NCI-H1694 treated with DMSO at 0.1 percent for 48 hours (cell line): ENCODE measurements around the gene ZBBX.
"Not testable (repeated sequence)": the region's sequence is repeated elsewhere in the genome, so short reads cannot be mapped to it uniquely, and the experiment has no call there.

Experiments
- DNase-seq: peaks from one replicate; lab custom pipeline; 2025; lab: John Stamatoyannopoulos, UW

ZBBX gene, protein sequence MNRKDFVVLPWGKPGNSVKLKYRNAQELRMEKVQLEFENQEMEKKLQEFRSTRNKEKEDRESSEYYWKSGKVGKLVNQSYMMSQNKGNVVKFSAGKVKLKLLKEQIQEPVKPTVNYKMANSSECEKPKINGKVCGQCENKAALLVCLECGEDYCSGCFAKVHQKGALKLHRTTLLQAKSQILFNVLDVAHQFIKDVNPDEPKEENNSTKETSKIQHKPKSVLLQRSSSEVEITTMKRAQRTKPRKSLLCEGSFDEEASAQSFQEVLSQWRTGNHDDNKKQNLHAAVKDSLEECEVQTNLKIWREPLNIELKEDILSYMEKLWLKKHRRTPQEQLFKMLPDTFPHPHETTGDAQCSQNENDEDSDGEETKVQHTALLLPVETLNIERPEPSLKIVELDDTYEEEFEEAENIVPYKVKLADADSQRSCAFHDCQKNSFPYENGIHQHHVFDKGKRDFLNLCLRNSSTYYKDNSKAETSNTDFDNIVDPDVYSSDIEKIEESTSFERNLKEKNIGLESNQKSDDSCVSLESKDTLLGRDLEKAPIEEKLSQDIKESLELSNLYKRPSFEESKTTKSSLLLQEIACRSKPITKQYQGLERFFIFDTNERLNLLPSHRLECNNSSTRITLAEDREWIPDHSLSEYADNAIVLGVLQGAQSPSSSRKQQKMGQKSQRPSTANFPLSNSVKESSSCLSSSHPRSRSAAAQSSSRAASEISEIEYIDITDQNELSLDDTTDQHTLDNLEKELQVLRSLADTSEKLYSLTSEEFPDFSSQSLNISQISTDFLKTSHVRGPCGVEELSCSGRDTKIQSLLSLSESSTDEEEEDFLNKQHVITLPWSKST

DNA sequence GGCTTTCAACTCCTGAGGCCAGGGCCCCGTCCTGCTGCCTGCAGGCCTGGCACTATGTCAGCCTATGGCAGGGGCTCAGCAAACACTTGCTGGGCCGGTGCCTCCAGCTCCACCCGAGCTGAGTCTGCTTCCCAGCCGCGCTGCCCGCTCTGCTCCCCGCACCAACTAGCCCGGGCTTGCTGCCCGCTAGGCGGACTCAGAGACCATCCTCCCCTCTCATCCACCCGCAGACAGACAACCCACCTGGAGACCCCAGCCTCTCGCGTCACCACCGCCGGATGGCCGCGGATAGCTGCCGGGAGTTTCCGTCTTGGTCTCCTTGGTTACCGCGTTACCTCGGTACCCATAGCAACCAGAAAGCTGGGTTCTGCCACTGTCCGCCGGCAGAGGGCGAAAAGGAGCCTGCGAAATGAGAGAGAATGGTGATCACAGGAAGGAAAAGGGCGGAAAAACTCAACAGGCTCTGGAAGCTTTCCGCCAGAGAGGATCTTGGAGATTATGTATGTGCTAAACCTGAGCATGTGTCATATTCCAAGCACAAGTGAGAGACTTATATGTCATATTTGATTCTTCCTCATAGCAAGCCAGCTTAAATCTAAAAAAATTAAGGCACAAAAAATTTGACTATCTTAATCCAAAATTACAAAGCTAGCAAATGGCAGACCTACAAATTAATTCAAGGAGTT lies at the start of gene ZBBX:
TSS of gene ZBBX (minus strand) at position 294 of the 686 bp plus-strand sequence. CDS start 7,396 bp downstream, outside the sequence.
- peak; percentile 53 for DNase-seq

DNA sequence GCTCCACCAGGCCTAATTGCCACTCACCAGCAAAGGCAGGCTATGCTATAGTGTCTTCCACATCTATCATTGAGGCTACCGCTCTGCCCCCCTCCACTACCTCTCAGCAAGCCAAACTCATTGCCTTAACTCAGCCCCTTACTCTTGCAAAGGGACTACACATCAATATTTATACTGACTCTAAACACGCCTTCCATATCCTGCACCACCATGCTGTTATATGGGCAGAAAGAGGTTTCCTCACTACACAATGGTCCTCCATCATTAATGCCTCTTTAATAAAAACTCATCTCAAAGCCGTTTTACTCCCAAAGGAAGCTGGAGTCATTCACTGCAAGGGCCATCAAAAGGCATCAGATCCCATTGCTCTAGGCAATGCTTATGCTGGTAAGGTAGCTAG lies 46.9 kb upstream of the ZBBX start:
- not testable (repeated sequence) for DNase-seq

- not testable (repeated sequence) for DNase-seq
These were observed 42.3 kb upstream of the ZBBX start for GRCh38 chr3:167422396-167422795.

- no peak for DNase-seq
These were observed 29.5 kb upstream of the ZBBX start for GRCh38 chr3:167409611-167410010.

- peak; percentile 16 for DNase-seq
These were observed 26.9 kb upstream of the ZBBX start for GRCh38 chr3:167406876-167407492.

DNA sequence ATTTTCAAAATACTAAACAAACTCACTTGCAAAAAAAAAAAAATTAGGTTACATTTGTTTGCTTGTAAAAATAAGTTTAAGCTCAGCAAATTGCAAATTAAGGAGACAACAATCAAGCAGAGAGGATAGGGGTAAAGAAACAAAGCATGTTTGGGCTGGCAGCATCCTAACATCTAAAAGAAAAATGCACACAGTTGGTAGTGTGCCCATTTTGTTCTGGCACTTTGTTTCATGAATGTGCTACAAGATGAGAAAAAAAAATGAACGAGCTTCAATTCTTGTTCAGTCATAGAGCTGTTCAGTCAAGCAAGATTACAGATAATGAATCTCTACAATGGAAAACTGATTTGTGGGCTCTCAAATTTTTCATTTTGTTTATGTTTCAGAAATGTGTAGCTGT lies 17.7 kb upstream of the ZBBX start:
- DNase-seq: no peak

DNA sequence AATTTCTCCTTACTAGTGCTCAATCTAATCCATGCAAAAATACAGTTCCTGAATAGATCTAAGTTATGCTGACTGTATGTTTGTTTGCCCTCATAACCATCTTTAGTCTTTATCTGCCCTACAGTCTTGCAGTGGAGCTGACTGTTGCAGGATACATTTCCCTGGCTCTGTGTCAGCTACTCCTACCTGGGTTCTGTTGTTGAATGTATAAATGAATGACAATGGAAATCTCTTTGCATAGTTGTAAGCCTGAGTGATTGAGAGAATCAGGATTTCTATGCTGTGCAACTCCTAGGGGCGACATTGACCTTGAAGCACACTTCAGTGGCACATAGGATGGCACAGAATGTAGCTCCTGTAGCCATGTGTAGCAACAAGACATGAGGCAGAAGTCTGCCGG lies 16.0 kb upstream of the ZBBX start:
- no peak for DNase-seq

DNA sequence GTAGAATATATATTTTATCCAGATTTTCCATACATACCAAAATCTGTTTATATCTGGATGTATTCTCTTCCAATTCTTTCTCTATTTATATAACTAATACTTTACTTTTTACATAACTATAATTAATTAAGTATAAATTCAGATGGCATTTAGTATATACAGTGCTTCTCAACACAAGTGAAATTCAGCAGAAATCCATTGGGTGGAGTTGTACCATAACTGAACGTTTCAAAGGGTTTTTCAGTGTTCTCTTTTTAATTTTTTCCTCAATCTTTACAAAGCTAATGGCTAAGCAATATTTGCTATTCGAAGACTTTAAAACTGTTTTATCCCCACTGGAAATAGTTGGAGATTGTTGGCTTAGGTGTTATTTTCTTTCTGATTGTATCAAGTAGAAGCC lies 13.9 kb upstream of the ZBBX start:
- no peak for DNase-seq

DNA sequence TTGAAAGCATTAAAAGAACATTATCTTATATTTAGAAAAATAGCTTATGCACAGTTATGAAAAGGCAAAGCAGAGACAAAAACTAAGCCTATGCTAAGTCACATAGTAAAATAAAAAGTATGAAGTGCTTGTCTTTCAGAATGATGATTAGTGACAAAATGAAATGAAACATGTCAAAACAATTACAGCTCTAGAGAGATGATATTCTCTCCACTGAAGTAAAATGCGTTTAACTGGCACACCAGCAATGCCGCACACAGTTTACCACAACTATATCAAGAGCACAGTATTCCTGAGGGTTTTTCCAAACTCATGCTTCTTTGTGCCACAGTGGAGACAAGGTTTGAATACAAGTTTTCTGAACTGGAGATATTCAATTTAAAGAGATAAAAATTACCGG lies 2.1 kb upstream of the ZBBX start:
- no peak for DNase-seq

- no peak for DNase-seq
These were observed 4.6 kb downstream of the ZBBX start for GRCh38 chr3:167375478-167375877.

DNA sequence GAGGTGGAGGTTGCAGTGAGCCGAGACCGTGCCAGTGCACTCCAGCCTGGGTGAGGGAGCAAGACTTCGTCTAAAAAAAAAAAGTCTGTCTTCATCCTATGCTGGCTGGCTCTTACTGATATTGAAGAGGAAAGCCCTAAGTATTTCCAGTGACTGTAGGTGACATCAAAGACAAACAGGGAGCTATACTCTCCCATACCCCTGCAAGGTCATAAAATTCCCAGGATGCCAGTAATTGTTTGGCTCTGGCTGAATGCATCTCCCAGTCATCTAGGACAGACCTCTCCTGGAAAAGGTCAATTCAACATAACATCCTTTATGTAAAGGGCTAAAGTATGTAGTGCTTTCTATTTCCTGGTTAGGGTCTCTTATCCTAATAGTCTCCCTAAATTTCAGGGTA lies 8.0 kb downstream of the ZBBX start:
- DNase-seq: no peak

DNA sequence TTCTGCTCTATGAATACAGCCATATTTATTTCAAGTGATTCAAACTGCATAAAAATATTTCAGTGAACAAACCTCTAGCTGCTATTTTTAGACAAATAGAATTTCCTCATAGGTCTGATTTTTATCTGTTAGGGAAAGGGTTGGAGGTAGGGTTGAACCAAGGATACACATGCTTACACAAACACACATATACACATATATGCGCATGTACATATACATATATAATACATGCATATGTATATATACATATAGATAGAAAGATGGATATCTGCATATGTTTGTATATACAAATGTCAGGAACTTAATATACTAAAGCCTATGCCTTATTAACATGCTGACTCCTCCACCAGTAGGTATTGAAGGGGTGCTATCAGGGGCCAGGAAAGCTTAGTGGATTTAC lies 18.1 kb downstream of the ZBBX start:
- no peak for DNase-seq

- DNase-seq: no peak
These were observed 18.8 kb downstream of the ZBBX start for GRCh38 chr3:167361306-167361705.

- no peak for DNase-seq
These were observed 24.7 kb downstream of the ZBBX start for GRCh38 chr3:167355446-167355845.

DNA sequence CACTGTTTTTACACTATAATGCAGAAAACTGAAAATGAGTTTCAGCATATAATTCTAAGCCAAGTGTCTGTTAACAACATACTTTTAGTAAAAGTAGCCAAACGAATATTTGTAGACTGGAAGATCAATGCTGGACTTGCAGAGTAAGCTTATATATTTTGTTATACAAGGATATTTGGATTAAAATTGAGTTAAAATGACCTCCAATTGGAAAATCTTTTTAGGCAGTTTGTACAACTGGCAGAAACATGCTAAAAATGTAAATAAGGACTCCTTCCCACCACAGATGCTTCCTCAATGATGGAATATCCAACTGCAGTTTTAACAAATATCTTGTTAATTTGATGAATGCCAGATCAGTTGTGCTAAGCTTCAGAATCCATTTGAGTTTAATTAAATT lies 25.3 kb downstream of the ZBBX start:
- no peak for DNase-seq

DNA sequence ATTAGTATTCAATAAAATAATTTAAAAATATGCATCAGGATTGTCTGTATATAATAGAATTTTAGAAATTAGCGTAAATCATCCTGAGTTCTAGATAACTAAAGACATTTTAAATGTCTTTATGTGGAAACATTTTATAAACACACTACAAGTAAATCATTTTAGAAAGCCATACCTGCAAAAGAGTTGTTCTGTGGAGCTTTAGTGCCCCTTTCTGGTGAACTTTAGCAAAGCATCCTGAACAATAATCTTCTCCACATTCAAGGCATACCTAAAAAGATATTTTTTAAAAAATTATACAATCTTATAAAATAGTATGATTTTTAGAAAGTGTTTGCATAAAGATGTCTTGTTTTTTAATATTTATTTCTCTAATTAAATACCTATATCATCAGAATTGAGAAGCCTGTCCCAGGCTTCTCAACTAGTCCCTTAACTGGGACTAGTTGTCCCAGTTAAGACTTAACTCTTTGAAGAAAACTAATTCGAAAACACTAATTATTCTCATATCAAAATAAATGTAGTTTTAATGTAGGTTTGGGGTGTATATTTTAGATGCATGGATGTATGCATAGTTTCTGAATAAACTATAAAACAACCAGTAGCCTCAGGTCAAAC lies 29.7 kb downstream of the ZBBX start:
- peak; percentile 12 for DNase-seq

- no peak for DNase-seq
These were observed 33.9 kb downstream of the ZBBX start for GRCh38 chr3:167346171-167346570.

DNA sequence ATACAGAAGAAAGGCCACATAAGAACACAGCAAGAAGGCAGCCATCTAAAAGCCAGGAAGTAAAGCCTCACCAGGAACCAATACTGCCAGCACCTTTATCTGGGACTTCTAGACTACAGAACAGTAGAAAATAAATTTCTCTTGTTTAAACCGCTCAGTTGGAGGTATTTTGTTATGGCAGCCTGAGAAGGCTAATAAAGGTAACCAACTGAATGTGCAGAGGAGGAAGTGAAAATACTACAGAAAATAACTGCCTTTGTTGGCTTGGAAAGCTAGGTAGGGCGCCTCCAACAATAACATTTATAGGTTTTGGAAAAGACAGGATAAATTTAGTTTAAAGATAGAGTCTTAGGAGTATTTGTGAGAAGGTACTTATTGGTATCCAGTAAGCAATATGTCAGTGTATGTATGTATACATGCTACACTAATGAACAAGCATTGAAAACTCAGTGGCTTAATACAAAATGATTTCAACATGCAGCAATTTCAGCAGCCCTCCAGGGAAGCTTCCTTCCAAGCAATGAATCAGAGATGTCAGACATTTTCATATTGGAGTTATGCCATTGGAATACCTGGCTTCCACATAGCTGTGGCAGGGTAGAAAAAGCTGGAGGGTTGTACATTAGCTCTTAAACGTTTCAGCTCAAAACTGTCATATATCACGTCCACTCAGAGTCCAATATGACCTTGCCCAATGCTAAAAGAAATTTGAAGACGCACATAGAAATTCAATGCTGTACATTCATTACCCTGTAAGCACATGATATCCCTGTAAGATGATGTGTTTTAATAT lies 48.9 kb downstream of the ZBBX start:
- DNase-seq: no peak

- DNase-seq: no peak
These were observed 56.5 kb downstream of the ZBBX start for GRCh38 chr3:167323572-167323971.

DNA sequence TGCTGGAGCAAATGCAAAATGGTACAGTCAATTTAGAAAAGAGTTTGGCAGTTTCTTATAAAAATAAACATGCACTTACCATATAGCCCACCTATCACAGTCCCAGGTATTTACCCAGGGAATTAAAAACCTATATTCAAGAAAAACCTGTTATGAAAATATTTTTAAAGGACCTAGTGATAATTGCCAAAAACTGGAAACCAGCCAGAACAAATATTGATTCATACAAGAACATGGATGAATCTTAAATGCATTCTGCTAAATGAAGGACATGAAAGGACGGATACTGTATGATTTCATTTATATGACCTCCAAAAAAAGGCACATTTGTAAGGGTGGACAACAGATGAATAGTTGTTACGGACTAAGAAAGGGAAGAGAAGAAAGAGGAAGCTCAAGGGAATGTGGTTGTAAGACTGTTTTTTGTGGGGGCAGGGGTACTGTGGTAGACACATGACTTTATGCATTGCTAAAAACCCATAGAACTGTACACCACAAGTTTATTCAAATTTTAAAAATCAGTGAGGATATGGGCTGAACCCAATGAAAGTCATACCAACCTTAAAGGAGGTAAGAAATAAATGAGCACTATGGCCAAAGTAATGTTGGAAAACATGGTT lies 61.0 kb downstream of the ZBBX start:
- DNase-seq: no peak
